GM12873 (cell line): Measurements from ENCODE around the gene SLC6A9.

Experiments
- TF ChIP-seq, protein P1 (sequence below): IDR thresholded peaks from 2 replicates; pipeline ENCODE4 v1.5.1; 2012; ENCODE audit warnings: low read depth, mild to moderate bottlenecking, moderate library complexity, low read length, control low read depth; ENCODE audit not compliant: insufficient read depth; ENCODE audit errors: missing control alignments

Gene SLC6A9

GRCh38 chr1:44025816-44026215, 5.4 kb downstream of the SLC6A9 start:
- TF ChIP-seq, protein P1, sequence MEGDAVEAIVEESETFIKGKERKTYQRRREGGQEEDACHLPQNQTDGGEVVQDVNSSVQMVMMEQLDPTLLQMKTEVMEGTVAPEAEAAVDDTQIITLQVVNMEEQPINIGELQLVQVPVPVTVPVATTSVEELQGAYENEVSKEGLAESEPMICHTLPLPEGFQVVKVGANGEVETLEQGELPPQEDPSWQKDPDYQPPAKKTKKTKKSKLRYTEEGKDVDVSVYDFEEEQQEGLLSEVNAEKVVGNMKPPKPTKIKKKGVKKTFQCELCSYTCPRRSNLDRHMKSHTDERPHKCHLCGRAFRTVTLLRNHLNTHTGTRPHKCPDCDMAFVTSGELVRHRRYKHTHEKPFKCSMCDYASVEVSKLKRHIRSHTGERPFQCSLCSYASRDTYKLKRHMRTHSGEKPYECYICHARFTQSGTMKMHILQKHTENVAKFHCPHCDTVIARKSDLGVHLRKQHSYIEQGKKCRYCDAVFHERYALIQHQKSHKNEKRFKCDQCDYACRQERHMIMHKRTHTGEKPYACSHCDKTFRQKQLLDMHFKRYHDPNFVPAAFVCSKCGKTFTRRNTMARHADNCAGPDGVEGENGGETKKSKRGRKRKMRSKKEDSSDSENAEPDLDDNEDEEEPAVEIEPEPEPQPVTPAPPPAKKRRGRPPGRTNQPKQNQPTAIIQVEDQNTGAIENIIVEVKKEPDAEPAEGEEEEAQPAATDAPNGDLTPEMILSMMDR, result no peak

DNA sequence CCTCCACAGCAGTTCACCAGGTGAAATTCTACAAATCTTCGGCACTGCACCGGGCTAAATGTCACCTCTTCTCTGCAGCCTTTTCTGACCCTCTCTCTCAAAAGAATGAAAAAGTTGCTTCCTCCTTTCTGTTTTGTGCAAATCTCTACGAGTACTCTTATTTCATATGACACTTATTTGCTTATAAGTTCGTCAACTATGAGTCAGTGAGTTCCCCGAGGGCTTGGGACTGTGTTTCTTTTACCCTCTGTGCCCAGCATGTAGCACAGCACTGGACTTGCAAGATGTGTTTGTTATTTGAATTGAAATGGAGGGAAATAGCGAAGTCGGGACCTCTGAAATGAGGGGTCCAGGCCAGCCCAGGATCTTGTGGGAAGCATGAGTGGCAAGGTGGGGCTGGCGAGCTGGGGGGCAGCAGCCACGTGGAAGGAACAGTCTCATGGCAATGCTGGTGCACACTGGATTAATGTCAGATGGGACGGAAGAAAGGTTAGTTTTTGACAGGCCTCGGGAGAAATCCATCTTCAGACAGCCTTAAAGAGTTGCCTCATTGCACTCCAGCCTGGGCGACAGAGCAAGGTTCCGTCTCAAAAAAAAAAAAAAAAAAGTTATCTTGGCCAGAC, 6.2 kb downstream of the SLC6A9 start:
- TF ChIP-seq, protein P1, result no peak

DNA sequence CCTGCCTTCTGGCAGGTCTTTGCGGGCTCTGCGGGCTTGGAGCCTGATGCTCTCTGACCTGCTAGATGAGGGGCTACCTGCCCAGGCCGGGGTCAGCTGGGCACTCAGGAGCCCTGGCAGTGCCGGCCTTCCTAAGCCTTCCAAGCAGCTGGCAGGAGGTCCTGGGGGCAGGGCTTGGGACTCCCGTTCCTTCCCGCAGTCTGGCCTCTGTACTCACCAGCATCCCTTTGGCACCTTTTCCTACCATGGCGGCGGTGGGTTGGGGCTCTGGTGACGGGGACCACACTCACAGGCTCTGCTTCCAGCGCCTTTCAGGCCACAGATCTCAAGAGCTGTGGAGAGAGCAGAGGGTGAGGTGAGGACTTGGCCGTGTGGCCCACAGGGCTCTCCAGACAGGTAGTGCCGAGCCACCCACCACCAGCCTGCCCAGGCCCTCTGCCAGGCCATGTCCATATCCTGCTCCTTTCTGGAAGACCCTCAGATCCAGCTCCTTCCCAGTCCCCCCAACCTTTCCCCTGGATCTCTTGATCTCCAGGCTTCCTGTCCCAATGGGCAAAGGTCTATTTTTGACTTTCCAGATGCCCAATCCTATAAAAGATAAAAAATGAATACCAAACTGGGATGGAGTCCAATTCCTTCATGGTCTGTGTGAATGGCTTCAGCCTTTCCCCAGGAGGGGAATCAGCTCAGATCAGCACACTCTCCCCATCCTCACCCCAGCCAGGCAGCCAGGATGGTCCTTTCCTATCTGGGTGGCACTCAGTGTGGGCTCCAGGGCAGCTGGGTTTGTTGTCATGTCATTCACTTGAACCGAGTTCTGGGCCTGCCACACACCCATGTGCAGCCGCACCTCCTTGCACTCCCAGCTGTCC, 7.0 kb downstream of the SLC6A9 start:
- TF ChIP-seq, protein P1, result no peak

DNA sequence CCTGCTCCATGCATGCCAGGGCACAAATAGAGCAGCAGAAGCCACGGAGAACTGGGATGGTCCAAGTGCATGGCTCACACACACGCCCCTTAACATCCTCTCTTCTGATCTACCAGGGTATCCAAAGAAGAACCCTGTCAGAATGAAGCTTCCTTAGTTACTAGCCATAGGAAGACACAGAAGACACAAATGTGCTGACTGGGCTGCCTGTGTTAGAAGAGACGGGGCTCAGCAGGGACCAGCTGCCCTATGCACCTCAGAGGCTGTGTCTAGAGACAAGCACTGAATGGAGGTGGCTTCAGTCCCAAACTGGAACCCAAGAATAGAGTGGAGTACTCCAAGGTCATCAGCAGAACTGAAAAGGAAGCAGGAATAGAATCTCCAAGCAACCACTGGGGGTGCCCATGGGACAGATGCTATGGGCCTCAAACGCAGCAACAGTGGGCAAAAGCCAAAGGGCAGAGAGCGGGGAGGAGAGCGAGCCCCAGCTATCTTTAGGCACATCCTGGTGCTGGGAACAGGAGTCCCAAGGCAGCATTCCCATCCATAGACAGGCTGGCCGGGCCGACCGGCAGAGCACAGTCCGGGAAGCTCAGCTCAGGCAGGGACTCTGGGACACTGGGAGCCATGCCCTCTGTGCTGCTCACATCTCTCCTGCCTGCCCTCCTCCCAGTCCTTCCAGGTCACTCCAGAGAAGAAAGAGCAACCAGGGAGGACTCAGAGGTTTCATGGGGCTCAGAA, 9.5 kb downstream of the SLC6A9 start:
- TF ChIP-seq, protein P1, result no peak

DNA sequence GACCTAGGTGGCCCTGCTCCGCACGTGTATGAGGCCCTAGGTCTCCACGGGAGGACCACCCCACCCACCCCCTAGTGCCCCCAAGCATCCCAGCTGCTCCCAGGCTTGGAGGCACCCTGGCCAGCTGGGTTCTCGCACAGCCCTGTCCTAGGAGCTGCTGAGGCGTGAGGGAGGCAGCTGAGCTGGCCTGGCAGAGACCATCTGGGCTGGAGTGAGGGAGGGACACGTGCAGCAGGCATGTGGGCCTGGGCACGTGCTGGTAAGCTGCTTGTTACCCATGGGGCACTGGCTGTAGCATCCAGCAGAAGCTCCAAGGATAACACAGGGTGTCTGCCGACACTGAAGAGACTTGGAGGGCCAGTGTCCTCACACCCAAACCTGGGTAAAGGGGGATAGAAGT, 10.1 kb downstream of the SLC6A9 start:
- TF ChIP-seq, protein P1, result no peak

DNA sequence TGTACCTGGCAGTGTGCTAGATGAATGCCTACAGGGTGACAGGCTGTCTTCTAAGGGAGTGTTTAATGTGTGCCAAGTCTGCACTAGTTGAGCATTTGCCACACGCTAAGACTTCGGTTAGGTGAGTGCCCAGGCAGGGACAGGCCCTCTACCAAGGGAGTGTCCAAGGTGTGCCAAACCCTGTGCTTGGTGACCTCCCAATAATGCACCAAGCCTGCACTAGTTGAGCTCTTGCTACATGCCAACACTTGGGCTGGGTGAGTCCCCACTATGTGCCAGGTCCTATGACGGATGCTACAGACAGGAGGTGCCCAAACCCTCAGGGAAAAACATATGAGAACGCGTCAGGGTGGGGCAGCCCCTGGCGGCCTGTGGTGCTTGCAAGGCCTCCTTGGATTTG, 10.8 kb downstream of the SLC6A9 start:
- TF ChIP-seq, protein P1, result no peak

GRCh38 chr1:44019466-44019948, 11.8 kb downstream of the SLC6A9 start:
- TF ChIP-seq, protein P1, result no peak
